Thyroid gland (tissue), 4 donors: ENCODE measurements around the gene PTPRN.

Source experiments
- POLR2A ChIP-seq, 2 donors: fragments of 450-650 bp; IDR thresholded peaks; one replicate each; pipeline ENCODE4 v1.6.1; 2017; ENCODE audit warnings: antibody characterized with exemption in 2 of 2, mild to moderate bottlenecking in 2 of 2, moderate library complexity in 1 of 2
- TF ChIP-seq, protein P1 (sequence below), 6 experiments: fragments of 200-600 bp in 3 of 6; fragments of 450-650 bp in 3 of 6; sonication (generic) in 3 of 6; IDR thresholded peaks; one replicate each; pipeline ENCODE4 v1.5.1; 2016 to 2019; ENCODE audit warnings: antibody characterized with exemption in 6 of 6, mild to moderate bottlenecking in 2 of 6, inconsistent platforms in 1 of 6, moderate library complexity in 1 of 6

DNA sequence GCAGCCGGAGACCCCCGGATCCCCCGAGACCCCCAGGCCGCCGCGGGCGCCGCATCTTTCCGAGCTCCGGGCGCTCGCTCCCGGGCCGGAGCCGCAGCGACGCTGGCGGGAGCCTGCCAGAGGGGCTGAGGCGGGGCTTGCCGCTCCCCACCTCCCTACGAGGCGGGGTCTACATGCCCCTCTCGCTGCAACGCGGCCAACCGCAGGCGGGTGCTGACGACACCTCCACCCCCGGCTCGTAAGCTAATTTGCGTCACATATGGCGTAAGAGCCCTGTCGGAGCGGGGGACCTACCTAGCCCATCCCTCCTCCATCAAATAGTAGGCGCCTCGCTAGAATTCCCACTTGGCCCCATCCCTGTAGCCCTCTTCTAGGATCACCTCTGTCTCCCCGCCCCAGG lies at the start of gene PTPRN:
- no peak for TF ChIP-seq POLR2A (IDR thresholded peaks at IDR 0.05)
- TF ChIP-seq, protein P1, sequence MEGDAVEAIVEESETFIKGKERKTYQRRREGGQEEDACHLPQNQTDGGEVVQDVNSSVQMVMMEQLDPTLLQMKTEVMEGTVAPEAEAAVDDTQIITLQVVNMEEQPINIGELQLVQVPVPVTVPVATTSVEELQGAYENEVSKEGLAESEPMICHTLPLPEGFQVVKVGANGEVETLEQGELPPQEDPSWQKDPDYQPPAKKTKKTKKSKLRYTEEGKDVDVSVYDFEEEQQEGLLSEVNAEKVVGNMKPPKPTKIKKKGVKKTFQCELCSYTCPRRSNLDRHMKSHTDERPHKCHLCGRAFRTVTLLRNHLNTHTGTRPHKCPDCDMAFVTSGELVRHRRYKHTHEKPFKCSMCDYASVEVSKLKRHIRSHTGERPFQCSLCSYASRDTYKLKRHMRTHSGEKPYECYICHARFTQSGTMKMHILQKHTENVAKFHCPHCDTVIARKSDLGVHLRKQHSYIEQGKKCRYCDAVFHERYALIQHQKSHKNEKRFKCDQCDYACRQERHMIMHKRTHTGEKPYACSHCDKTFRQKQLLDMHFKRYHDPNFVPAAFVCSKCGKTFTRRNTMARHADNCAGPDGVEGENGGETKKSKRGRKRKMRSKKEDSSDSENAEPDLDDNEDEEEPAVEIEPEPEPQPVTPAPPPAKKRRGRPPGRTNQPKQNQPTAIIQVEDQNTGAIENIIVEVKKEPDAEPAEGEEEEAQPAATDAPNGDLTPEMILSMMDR (IDR thresholded peaks at IDR 0.05): no peak
